Measurements from ENCODE around the gene NUP210L.

Gene NUP210L

GRCh38 chr1:153967107-153967999 is 187.5 kb downstream of the NUP210L start, which contains the start of gene CREB3L4:
Gene CREB3L4, plus strand, starts transcription at chr1:153967902. Its CDS starts 624 bp downstream, at chr1:153968526.
- H3K4me3 ChIP-seq (ENCODE audit: low read depth, low read length): peak within 1 kb of the TSS; percentile 72
- TF ChIP-seq CTCF (conservative IDR thresholded peaks at IDR 0.05; ENCODE audit: low read depth, low read length): peak; percentile 55
- DNase-seq (ENCODE audit: low read depth): peak; percentile 99

DNA sequence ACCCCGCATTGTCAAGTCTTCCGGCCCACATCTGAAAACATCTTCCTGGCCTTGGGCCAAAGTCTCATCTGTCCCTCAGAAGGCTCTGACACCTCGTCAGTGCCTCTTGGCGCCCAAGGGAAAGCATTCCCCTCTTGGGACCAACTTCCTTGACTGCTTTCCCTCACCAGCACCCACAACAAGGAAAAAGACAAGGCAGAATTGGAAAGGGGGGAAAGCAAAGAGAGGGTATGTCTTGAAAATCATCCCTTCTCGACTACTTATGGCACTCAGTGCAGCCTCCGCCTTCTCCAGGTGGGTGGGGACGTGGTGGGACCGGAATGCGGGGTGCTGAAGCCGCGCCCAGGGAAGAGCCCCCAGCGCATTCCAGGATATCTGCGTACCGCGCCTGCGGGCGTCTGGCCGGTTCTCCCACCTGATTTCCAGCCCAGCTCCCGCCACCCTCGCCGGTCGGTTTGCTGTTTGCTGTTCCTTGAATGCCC is 191.0 kb downstream of the NUP210L start:
- TF ChIP-seq CTCF (conservative IDR thresholded peaks at IDR 0.05; ENCODE audit: low read depth, low read length): no peak
- H3K4me3 ChIP-seq (ENCODE audit: low read depth, low read length): peak overlapping the region; percentile 89
- no peak for DNase-seq (ENCODE audit: low read depth)

DNA sequence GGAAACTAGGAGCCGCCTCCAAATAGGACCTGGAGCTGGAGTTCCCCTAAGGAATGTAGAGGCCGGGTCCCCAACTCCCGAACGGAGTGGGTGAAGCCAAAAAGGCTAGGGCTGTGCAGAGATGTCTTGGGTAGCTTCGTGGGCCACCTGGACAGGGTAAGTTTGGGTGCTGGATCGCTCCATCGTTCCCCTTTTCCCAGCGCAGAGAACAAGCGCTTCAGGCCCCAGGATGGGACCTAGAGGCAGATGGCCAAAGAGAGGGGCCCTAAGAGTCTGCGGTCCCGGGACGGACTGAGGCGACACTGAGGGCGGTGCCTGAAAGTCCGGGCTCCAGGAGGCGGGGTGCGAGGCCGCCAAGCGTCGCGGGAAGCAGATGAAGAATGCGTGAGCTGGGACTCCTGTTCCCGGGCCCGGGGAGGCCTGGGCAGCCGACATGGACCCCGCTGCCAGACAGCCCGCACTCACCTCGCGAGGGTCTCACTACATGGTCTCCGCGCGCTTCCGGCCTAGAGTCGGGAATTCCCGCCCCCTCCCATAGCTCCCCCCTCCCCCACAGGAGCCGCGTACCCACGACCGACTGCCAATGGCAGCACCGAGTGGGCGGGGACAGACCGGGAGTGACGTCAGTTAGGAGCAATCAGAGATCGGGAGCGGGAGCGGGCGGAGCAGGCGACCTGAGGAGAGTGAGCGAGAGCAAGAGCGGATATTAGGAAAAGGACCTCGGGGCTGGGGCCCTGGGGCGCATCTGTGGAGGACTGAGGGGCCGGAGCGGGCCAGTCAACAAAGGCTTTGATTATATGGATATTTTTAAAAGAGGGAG is 191.6 kb downstream of the NUP210L start, which contains the start of gene SLC39A1:
SLC39A1 (minus strand) TSS at position 508 of the 820 bp plus-strand sequence. CDS start 822 bp downstream, outside the sequence.
- H3K4me3 ChIP-seq (ENCODE audit: low read depth, low read length): peak within 1 kb of the TSS; percentile 89
- TF ChIP-seq CTCF (conservative IDR thresholded peaks at IDR 0.05; ENCODE audit: low read depth, low read length): no peak
- peak; percentile 97 for DNase-seq (ENCODE audit: low read depth)

GRCh38 chr1:153962088-153963029 is 192.5 kb downstream of the NUP210L start:
- no peak for TF ChIP-seq CTCF (conservative IDR thresholded peaks at IDR 0.05; ENCODE audit: low read depth, low read length)
- peak overlapping the region; percentile 89 for H3K4me3 ChIP-seq (ENCODE audit: low read depth, low read length)
- DNase-seq (ENCODE audit: low read depth): peak; percentile 56

- no peak for DNase-seq (ENCODE audit: low read depth)
- no peak overlapping the region for H3K4me3 ChIP-seq (ENCODE audit: low read depth, low read length)
- no peak for TF ChIP-seq CTCF (conservative IDR thresholded peaks at IDR 0.05; ENCODE audit: low read depth, low read length)
Observed at GRCh38 chr1:153961421-153961820, 193.5 kb downstream of the NUP210L start.

DNA sequence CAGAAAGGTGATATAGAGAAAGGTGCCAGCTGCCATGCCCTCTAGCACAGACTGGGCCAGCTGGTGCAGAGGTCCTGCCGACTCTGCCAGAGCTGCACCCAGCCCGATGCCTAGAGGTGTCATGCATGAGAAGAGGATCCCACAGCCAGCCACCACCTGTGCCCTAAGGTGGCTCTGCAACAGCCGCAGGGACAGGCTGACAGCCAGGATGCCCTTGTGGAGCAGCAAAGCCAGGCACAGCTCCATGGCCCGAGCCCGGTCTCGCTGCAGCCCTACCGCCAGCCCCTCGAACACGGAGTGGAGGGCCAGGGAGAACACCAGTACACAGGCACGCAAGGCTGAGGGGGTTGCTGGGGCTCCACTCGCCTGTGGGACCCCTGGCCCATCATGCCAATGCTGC is 194.7 kb downstream of the NUP210L start:
- no peak for TF ChIP-seq CTCF (conservative IDR thresholded peaks at IDR 0.05; ENCODE audit: low read depth, low read length)
- DNase-seq (ENCODE audit: low read depth): no peak

More for the DNA sequence above, 194.7 kb downstream of the NUP210L start:
- no peak overlapping the region for H3K4me3 ChIP-seq (ENCODE audit: low read depth, low read length)

Data from choroid plexus epithelial cell (primary cell).